Measurements from ENCODE around the gene IFT81. TPM values are rescaled to one million over a fixed set of nuclear protein-coding genes. Genes with fewer than 3 reads are reported as not detected.
"Not testable (repeated sequence)": the region's sequence is repeated elsewhere in the genome, so short reads cannot be mapped to it uniquely, and the experiment has no call there.

Gene IFT81
- total and polyA plus RNA-seq, 2 donors (not counting 1 experiment from before 2014, with no cell fraction given), result 0.43 to 6.8 TPM

DNA sequence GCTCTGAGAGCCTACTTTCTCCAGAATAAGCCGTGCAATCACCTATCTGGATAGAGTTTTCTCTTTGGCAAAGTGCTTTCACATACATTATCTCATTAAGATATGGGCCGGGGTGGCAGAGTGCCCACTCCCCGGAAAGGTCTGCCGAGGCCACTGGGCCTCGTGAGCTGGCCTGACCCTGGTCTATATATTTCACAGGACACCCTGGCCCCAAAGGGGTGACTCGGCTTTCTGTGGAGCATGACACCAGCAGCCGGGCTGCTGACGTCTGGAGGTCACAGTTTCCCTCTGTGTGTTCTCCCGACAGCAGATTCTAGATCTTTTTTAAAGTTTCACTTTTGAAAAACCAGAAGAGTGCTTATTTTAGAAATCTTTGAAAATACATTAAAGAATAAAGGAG is 129.0 kb downstream of the IFT81 start:
- Histone ChIP-seq H4K20me1 (ENCODE audit: control insufficient read depth, insufficient read depth, low read length, poor library complexity, severe bottlenecking) (no peaks in the 10 kb centered on the region), H3K4me2 (replicated peaks; ENCODE audit: low read depth, low read length, poor library complexity, severe bottlenecking) (no peak overlapping the region), H3K9me3 (ENCODE audit: control extremely low read depth in 1 of 3, control insufficient read depth in 2 of 3, insufficient read depth in 1 of 3, low read length in 2 of 3) (no peaks in the 10 kb centered on the region), H3K27me3 (replicated peaks in 1 of 4; ENCODE audit: control extremely low read depth in 1 of 4, control insufficient read depth in 3 of 4, insufficient read depth in 4 of 4, low read length in 3 of 4) (no peaks in the 10 kb centered on the region), H3K27ac (ENCODE audit: low read length in 2 of 2) (no peak overlapping the region), H3K4me1 (ENCODE audit: control insufficient read depth in 2 of 2, insufficient read depth in 2 of 2, low read length in 2 of 2) (no peaks in the 10 kb centered on the region), H3K4me3 (ENCODE audit: control extremely low read depth in 1 of 5, extremely low read depth in 1 of 5, insufficient read depth in 1 of 5, low read depth in 2 of 5, low read length in 4 of 5) (no peak overlapping the region), H3K36me3 (replicated peaks in 1 of 2; ENCODE audit: control extremely low read depth in 1 of 2, control insufficient read depth in 1 of 2, extremely low read depth in 1 of 2, insufficient read depth in 2 of 2, low read length in 1 of 2) (no peaks in the 10 kb centered on the region), H2AFZ (ENCODE audit: insufficient read depth, low read depth, low read length, poor library complexity, severe bottlenecking) (no peak overlapping the region), H3K9ac (ENCODE audit: low read length) (no peak overlapping the region), H3K79me2 (ENCODE audit: control insufficient read depth, insufficient read depth, low read length) (no peaks in the 10 kb centered on the region)
- ATAC-seq (ENCODE audit: low read depth) (no peak), DNase-seq (no peak)
- ChIA-PET CTCF (no interaction called here), POLR2A (no interaction called here)
- Mint-ChIP-seq H3K27ac (no peak overlapping the region), H3K4me3 (no peak overlapping the region), H3K9me3 (ENCODE audit: insufficient read depth) (no peaks in the 10 kb centered on the region), H3K27me3 (no peaks in the 10 kb centered on the region), H3K4me1 (no peaks in the 10 kb centered on the region)
- intact Hi-C loops (cut with micrococcal nuclease), result no loop called here
- WGBS (ENCODE audit: insufficient coverage), result 71% methylated on average over 7 of the region's 9 CpGs
- TF ChIP-seq EZH2 (IDR thresholded peaks at IDR 0.05; ENCODE audit: borderline replicate concordance, insufficient read depth, low read depth, low read length, poor library complexity, severe bottlenecking), result no peak
- TF ChIP-seq, protein P1, sequence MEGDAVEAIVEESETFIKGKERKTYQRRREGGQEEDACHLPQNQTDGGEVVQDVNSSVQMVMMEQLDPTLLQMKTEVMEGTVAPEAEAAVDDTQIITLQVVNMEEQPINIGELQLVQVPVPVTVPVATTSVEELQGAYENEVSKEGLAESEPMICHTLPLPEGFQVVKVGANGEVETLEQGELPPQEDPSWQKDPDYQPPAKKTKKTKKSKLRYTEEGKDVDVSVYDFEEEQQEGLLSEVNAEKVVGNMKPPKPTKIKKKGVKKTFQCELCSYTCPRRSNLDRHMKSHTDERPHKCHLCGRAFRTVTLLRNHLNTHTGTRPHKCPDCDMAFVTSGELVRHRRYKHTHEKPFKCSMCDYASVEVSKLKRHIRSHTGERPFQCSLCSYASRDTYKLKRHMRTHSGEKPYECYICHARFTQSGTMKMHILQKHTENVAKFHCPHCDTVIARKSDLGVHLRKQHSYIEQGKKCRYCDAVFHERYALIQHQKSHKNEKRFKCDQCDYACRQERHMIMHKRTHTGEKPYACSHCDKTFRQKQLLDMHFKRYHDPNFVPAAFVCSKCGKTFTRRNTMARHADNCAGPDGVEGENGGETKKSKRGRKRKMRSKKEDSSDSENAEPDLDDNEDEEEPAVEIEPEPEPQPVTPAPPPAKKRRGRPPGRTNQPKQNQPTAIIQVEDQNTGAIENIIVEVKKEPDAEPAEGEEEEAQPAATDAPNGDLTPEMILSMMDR (IDR thresholded peaks at IDR 0.05), result no peak

DNA sequence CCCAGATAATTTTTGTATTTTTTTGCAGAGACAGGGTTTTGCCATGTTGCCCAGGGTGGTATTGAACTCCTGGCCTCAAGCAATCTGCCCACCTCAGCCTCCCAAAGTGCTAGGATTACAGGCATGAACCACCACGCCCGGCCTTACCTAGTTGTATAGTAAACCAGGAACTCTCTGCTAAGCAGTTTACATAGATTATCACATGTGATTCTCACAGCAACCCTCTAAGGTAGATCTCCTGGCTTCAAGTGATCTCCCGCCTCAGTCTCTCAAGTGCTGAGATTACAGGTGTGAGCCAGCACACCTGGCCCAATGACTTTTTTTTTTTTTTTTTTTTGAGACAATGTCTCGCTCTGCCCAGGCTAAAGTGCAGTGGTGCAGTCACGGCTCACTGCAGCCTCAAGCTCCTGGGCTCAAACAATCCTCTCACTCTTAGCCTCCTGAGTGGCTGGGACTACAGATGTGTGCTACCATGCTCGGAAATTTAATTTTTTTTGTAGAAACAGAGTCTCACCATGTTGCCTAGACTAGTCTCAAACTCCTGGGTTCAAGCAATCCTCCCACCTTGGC is 130.9 kb downstream of the IFT81 start:
- Histone ChIP-seq H3K9ac (ENCODE audit: low read length) (no peak overlapping the region), H3K4me3 (ENCODE audit: control extremely low read depth in 1 of 5, extremely low read depth in 1 of 5, insufficient read depth in 1 of 5, low read depth in 2 of 5, low read length in 4 of 5) (no peak overlapping the region), H3K27me3 (replicated peaks in 1 of 4; ENCODE audit: control extremely low read depth in 1 of 4, control insufficient read depth in 3 of 4, insufficient read depth in 4 of 4, low read length in 3 of 4) (no peaks in the 10 kb centered on the region), H3K9me3 (ENCODE audit: control extremely low read depth in 1 of 3, control insufficient read depth in 2 of 3, insufficient read depth in 1 of 3, low read length in 2 of 3) (no peaks in the 10 kb centered on the region), H4K20me1 (ENCODE audit: control insufficient read depth, insufficient read depth, low read length, poor library complexity, severe bottlenecking) (no peaks in the 10 kb centered on the region), H2AFZ (ENCODE audit: insufficient read depth, low read depth, low read length, poor library complexity, severe bottlenecking) (no peak overlapping the region), H3K4me2 (replicated peaks; ENCODE audit: low read depth, low read length, poor library complexity, severe bottlenecking) (no peak overlapping the region), H3K4me1 (ENCODE audit: control insufficient read depth in 2 of 2, insufficient read depth in 2 of 2, low read length in 2 of 2) (no peaks in the 10 kb centered on the region), H3K79me2 (ENCODE audit: control insufficient read depth, insufficient read depth, low read length) (no peaks in the 10 kb centered on the region), H3K36me3 (replicated peaks in 1 of 2; ENCODE audit: control extremely low read depth in 1 of 2, control insufficient read depth in 1 of 2, extremely low read depth in 1 of 2, insufficient read depth in 2 of 2, low read length in 1 of 2) (no peaks in the 10 kb centered on the region), H3K27ac (ENCODE audit: low read length in 2 of 2) (no peak overlapping the region)
- Mint-ChIP-seq H3K4me3 (no peak overlapping the region), H3K27ac (no peak overlapping the region), H3K4me1 (no peaks in the 10 kb centered on the region), H3K27me3 (peaks cover 3% of the 10 kb centered on the region), H3K9me3 (ENCODE audit: insufficient read depth) (no peaks in the 10 kb centered on the region)
- WGBS (ENCODE audit: insufficient coverage), result no CpG with 5 or more reads among the region's 6 CpGs
- CTCF ChIA-PET, result no interaction called here
- POLR2A ChIA-PET, result no interaction called here
- intact Hi-C loops (cut with micrococcal nuclease), result no loop called here
- no peak for TF ChIP-seq EZH2 (IDR thresholded peaks at IDR 0.05; ENCODE audit: borderline replicate concordance, insufficient read depth, low read depth, low read length, poor library complexity, severe bottlenecking)
- TF ChIP-seq, protein P1 (IDR thresholded peaks at IDR 0.05), result no peak
- no peak for ATAC-seq (ENCODE audit: low read depth)
- DNase-seq, result no peak

DNA sequence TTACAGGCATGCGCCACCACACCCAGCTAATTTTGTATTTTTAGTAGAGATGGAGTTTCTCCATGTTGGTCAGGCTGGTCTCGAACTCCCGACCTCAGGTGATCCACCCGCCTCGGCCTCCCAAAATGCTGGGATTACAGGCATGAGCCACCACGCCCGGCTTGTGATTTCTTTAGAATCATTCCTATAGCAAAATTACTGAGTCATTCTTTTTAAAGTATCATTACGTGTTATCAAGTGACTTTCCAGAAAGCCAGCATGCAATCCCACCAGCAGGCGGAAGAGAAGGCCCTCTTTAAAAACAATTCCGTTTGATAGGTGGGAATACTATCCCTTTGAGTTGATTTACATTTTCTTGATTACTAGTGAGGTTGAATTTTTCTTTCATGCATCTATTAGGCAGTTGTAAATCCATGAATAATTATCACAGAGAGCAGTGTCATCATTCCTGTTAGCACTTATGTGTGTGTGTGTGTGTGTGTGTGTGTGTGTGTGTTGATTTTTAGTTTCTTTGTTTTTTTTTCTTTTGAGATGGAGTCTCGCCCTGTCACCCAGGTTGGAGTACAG is 131.8 kb downstream of the IFT81 start:
- H3K27me3 Mint-ChIP-seq; H3K36me3 ChIP-seq (replicated peaks in 1 of 2; ENCODE audit: control extremely low read depth in 1 of 2, control insufficient read depth in 1 of 2, extremely low read depth in 1 of 2, insufficient read depth in 2 of 2, low read length in 1 of 2); H3K9me3 ChIP-seq (ENCODE audit: control extremely low read depth in 1 of 3, control insufficient read depth in 2 of 3, insufficient read depth in 1 of 3, low read length in 2 of 3); H3K4me3 Mint-ChIP-seq; intact Hi-C loops (cut with micrococcal nuclease); H4K20me1 ChIP-seq (ENCODE audit: control insufficient read depth, insufficient read depth, low read length, poor library complexity, severe bottlenecking); H3K4me3 ChIP-seq (ENCODE audit: control extremely low read depth in 1 of 5, extremely low read depth in 1 of 5, insufficient read depth in 1 of 5, low read depth in 2 of 5, low read length in 4 of 5); H3K4me1 ChIP-seq (ENCODE audit: control insufficient read depth in 2 of 2, insufficient read depth in 2 of 2, low read length in 2 of 2); H3K9ac ChIP-seq (ENCODE audit: low read length); POLR2A ChIA-PET; H3K27me3 ChIP-seq (replicated peaks in 1 of 4; ENCODE audit: control extremely low read depth in 1 of 4, control insufficient read depth in 3 of 4, insufficient read depth in 4 of 4, low read length in 3 of 4); H3K27ac ChIP-seq (ENCODE audit: low read length in 2 of 2); H3K4me1 Mint-ChIP-seq; DNase-seq; H3K4me2 ChIP-seq (replicated peaks; ENCODE audit: low read depth, low read length, poor library complexity, severe bottlenecking); H3K79me2 ChIP-seq (ENCODE audit: control insufficient read depth, insufficient read depth, low read length); H3K27ac Mint-ChIP-seq; CTCF ChIA-PET; H3K9me3 Mint-ChIP-seq (ENCODE audit: insufficient read depth); ATAC-seq (ENCODE audit: low read depth); H2AFZ ChIP-seq (ENCODE audit: insufficient read depth, low read depth, low read length, poor library complexity, severe bottlenecking): not testable (repeated sequence)
- no CpG with 5 or more reads among the region's 11 CpGs for WGBS (ENCODE audit: insufficient coverage)

All from B cell (primary cell).